ENCODE measurements around the gene SP110.

The SP110 gene

GRCh38 chr2:230170532-230170931 lies 49.3 kb downstream of the SP110 start:
- DNase-seq (ENCODE audit: low read depth in 2 of 2): no peak

- no peak for DNase-seq (ENCODE audit: low read depth in 2 of 2)
These were observed 53.1 kb downstream of the SP110 start for GRCh38 chr2:230166557-230167170.

- DNase-seq (ENCODE audit: low read depth in 2 of 2): no peak
These were observed 55.6 kb downstream of the SP110 start for GRCh38 chr2:230164139-230164538.

- no peak for DNase-seq (ENCODE audit: low read depth in 2 of 2)
These were observed 56.8 kb downstream of the SP110 start for GRCh38 chr2:230162981-230163380.

- no peak for DNase-seq (ENCODE audit: low read depth in 2 of 2)
These were observed 58.6 kb downstream of the SP110 start for GRCh38 chr2:230161184-230161583.

GRCh38 chr2:230160112-230160660 lies 59.6 kb downstream of the SP110 start:
- peak; percentile 12 to 33 for DNase-seq (ENCODE audit: low read depth in 2 of 2)

GRCh38 chr2:230158468-230158867 lies 61.3 kb downstream of the SP110 start:
- no peak for DNase-seq (ENCODE audit: low read depth in 2 of 2)

- DNase-seq (ENCODE audit: low read depth in 2 of 2): no peak
These were observed 62.7 kb downstream of the SP110 start for GRCh38 chr2:230156782-230157699.

- DNase-seq (ENCODE audit: low read depth in 2 of 2): no peak
These were observed 64.4 kb downstream of the SP110 start for GRCh38 chr2:230155359-230155758.

GRCh38 chr2:230153390-230153976 lies 66.3 kb downstream of the SP110 start:
- no peak for DNase-seq (ENCODE audit: low read depth in 2 of 2)

GRCh38 chr2:230152334-230152733 lies 67.5 kb downstream of the SP110 start:
- DNase-seq (ENCODE audit: low read depth in 2 of 2): no peak

- no peak for DNase-seq (ENCODE audit: low read depth in 2 of 2)
These were observed 75.4 kb downstream of the SP110 start for GRCh38 chr2:230144355-230144754.

GRCh38 chr2:230140667-230141066 lies 79.1 kb downstream of the SP110 start:
- no peak for DNase-seq (ENCODE audit: low read depth in 2 of 2)

GRCh38 chr2:230137902-230138539 lies 81.8 kb downstream of the SP110 start:
- DNase-seq (ENCODE audit: low read depth in 2 of 2): no peak

GRCh38 chr2:230135130-230135525 lies 84.7 kb downstream of the SP110 start:
- no peak for DNase-seq (ENCODE audit: low read depth in 2 of 2)

- no peak for DNase-seq (ENCODE audit: low read depth in 2 of 2)
These were observed 85.2 kb downstream of the SP110 start for GRCh38 chr2:230134496-230135129.

GRCh38 chr2:230131366-230131765 lies 88.4 kb downstream of the SP110 start:
- no peak for DNase-seq (ENCODE audit: low read depth in 2 of 2)

GRCh38 chr2:230130668-230131364 lies 89.0 kb downstream of the SP110 start:
- no peak for DNase-seq (ENCODE audit: low read depth in 2 of 2)

GRCh38 chr2:230129343-230129742 lies 90.4 kb downstream of the SP110 start:
- DNase-seq (ENCODE audit: low read depth in 2 of 2): no peak

GRCh38 chr2:230128623-230129342 lies 91.0 kb downstream of the SP110 start:
- no peak for DNase-seq (ENCODE audit: low read depth in 2 of 2)
